SU-DHL-6 (cell line): ENCODE data around the gene ATAD2B.

Experiments used
- H2AFZ ChIP-seq: fragments of 200-600 bp; sonication (generic); 2 replicates; pipeline ENCODE4 v1.6.1; 2014; ENCODE audit warnings: low read depth, mild to moderate bottlenecking, moderate library complexity, mixed read lengths, antibody characterized with exemption, low read length; ENCODE audit not compliant: severe bottlenecking
- H3F3A ChIP-seq: fragments of 200-600 bp; shearing (Covaris generic); 2 replicates; pipeline ENCODE4 v1.6.0; 2016; ENCODE audit warnings: antibody characterized with exemption, mild to moderate bottlenecking; ENCODE audit not compliant: insufficient read depth
- H3K27ac ChIP-seq: fragments of 200-600 bp; sonication (generic); 2 replicates; pipeline ENCODE4 v1.5.1; 2016; ENCODE audit warnings: low read depth, mild to moderate bottlenecking, low read length, moderate library complexity, mixed read lengths
- H3K27me3 ChIP-seq: fragments of 200-600 bp; sonication (generic), shearing (Covaris generic); 2 replicates; pipeline ENCODE4 v1.6.0; 2014; ENCODE audit warnings: mild to moderate bottlenecking, low read length
- H3K36me3 ChIP-seq: fragments of 200-600 bp; sonication (generic); 2 replicates; pipeline ENCODE4 v1.6.1; 2014; ENCODE audit warnings: mild to moderate bottlenecking, low read length, mixed read lengths
- H3K4me2 ChIP-seq: fragments of 300-600, 200-600 bp; shearing (Covaris generic), sonication (generic); 2 replicates; pipeline ENCODE4 v1.6.0; 2014; ENCODE audit warnings: low read length, low read depth, mild to moderate bottlenecking; ENCODE audit not compliant: poor library complexity, severe bottlenecking
- H3K4me3 ChIP-seq: fragments of 200-600 bp; sonication (generic); 2 replicates; pipeline ENCODE4 v1.5.1; 2014; ENCODE audit warnings: antibody characterized with exemption, low read length, mild to moderate bottlenecking, mixed read lengths; ENCODE audit not compliant: insufficient read depth, poor library complexity, severe bottlenecking
- H3K79me2 ChIP-seq: fragments of 200-600 bp; sonication (generic); 2 replicates; pipeline ENCODE4 v1.6.1; 2014; ENCODE audit warnings: mild to moderate bottlenecking, low read length, moderate library complexity; ENCODE audit not compliant: insufficient read depth
- H3K9ac ChIP-seq: fragments of 200-600 bp; sonication (generic); 2 replicates; pipeline ENCODE4 v1.7.0; 2014; ENCODE audit warnings: mild to moderate bottlenecking, low read length
- H3K9me2 ChIP-seq: fragments of 200-600 bp; sonication (generic); replicated peaks from 2 replicates; pipeline ENCODE4 v1.6.1; 2014; ENCODE audit warnings: low read length; ENCODE audit not compliant: insufficient read depth
- H3K9me3 ChIP-seq: fragments of 200-600 bp; sonication (generic); 2 replicates; pipeline ENCODE4 v1.6.1; 2014; ENCODE audit warnings: low read length, mixed read lengths; ENCODE audit not compliant: insufficient read depth
- H4K20me1 ChIP-seq: fragments of 200-600 bp; sonication (generic); 2 replicates; pipeline ENCODE4 v1.6.1; 2014; ENCODE audit warnings: low read depth, mild to moderate bottlenecking, antibody characterized with exemption, low read length, moderate library complexity, mixed read lengths
- CTCF ChIP-seq: fragments of 200-600 bp; sonication (generic); IDR thresholded peaks from one replicate; pipeline ENCODE4 v1.5.1; 2017; ENCODE audit warnings: antibody characterized with exemption, mild to moderate bottlenecking, low read length, moderate library complexity; ENCODE audit not compliant: insufficient read depth, poor library complexity, severe bottlenecking
- EZH2phosphoT487 ChIP-seq: fragments of 200-600 bp; sonication (generic), shearing (Covaris generic); conservative IDR thresholded peaks from 2 replicates; pipeline ENCODE4 v1.6.1; 2018; ENCODE audit warnings: mild to moderate bottlenecking, antibody characterized with exemption, low read length, moderate library complexity, mixed read lengths

ATAD2B gene

GRCh38 chr2:23718931-23719700 lies 207.8 kb downstream of the ATAD2B start:
- no peaks in the 10 kb centered on the region for H3K79me2 ChIP-seq
- no peak overlapping the region for H3K9ac ChIP-seq
- H3K4me3 ChIP-seq = no peak overlapping the region
- H3K36me3 ChIP-seq = peaks cover 4% of the 10 kb centered on the region; the same call in 1 of the 2 replicates
- H3K4me2 ChIP-seq = no peak overlapping the region
- no peak overlapping the region for H2AFZ ChIP-seq
- no peaks in the 10 kb centered on the region for H3F3A ChIP-seq
- no peaks in the 10 kb centered on the region for H3K9me3 ChIP-seq
- H4K20me1 ChIP-seq = no peaks in the 10 kb centered on the region
- H3K27me3 ChIP-seq = no peaks in the 10 kb centered on the region
- no peak overlapping the region for H3K27ac ChIP-seq
- no peaks in the 10 kb centered on the region for H3K9me2 ChIP-seq
- TF ChIP-seq CTCF (no peak), EZH2phosphoT487 (no peak)

- H3K9ac ChIP-seq = no peak overlapping the region
- no peak overlapping the region for H3K4me2 ChIP-seq
- H3K9me2 ChIP-seq = no peaks in the 10 kb centered on the region
- TF ChIP-seq CTCF (no peak), EZH2phosphoT487 (no peak)
- H2AFZ ChIP-seq = no peak overlapping the region
- H3K27ac ChIP-seq = no peak overlapping the region
- no peaks in the 10 kb centered on the region for H3K27me3 ChIP-seq
- no peaks in the 10 kb centered on the region for H4K20me1 ChIP-seq
- no peaks in the 10 kb centered on the region for H3K36me3 ChIP-seq
- H3K79me2 ChIP-seq = no peaks in the 10 kb centered on the region
- no peaks in the 10 kb centered on the region for H3F3A ChIP-seq
- H3K9me3 ChIP-seq = no peaks in the 10 kb centered on the region
- no peak overlapping the region for H3K4me3 ChIP-seq
Observed at GRCh38 chr2:23713351-23713750, 213.6 kb downstream of the ATAD2B start.

GRCh38 chr2:23712756-23713151 lies 214.2 kb downstream of the ATAD2B start:
- Histone ChIP-seq H3K9me3 (no peaks in the 10 kb centered on the region), H3K4me2 (no peak overlapping the region), H3K27ac (no peak overlapping the region), H3K36me3 (no peaks in the 10 kb centered on the region), H3K4me3 (no peak overlapping the region), H2AFZ (no peak overlapping the region), H3K9me2 (no peaks in the 10 kb centered on the region), H3K9ac (no peak overlapping the region), H3K79me2 (no peaks in the 10 kb centered on the region), H3F3A (no peaks in the 10 kb centered on the region), H4K20me1 (no peaks in the 10 kb centered on the region), H3K27me3 (no peaks in the 10 kb centered on the region)
- TF ChIP-seq CTCF = no peak
- TF ChIP-seq EZH2phosphoT487 = no peak
